RWPE2 (cell line): Measurements from ENCODE around the gene SCN7A.

ENCODE experiments used
- ATAC-seq: fragments of 200-7000 bp; cut with Tn5 transposase; 3 replicates; pipeline ENCODE4 v1.9.1; 2021; ENCODE audit warnings: low read depth
- DNase-seq: peaks from one replicate; pipeline ENCODE4 v3.0.0-alpha.2; 2020; ENCODE audit warnings: low spot score
- H3K27ac ChIP-seq: fragments of 450-650 bp; 2 replicates; pipeline ENCODE4 v1.5.1; 2017; ENCODE audit warnings: mild to moderate bottlenecking; ENCODE audit not compliant: poor library complexity, severe bottlenecking
- H3K27me3 ChIP-seq: fragments of 250-450 bp; sonication (Bioruptor Pico); 2 replicates; pipeline ENCODE4 v1.5.1; 2021; ENCODE audit warnings: mild to moderate bottlenecking, moderate library complexity; ENCODE audit not compliant: insufficient read depth, poor library complexity, severe bottlenecking
- H3K36me3 ChIP-seq: fragments of 250-450 bp; sonication (Bioruptor Pico); 2 replicates; pipeline ENCODE4 v1.5.1; 2020; ENCODE audit warnings: low read depth, mild to moderate bottlenecking, moderate library complexity
- H3K4me1 ChIP-seq: fragments of 250-450 bp; sonication (Bioruptor Pico); 2 replicates; pipeline ENCODE4 v1.5.1; 2021; ENCODE audit warnings: mild to moderate bottlenecking, moderate library complexity; ENCODE audit not compliant: insufficient read depth, poor library complexity, severe bottlenecking
- H3K4me3 ChIP-seq: fragments of 250-450 bp; sonication (Bioruptor Pico); 2 replicates; pipeline ENCODE4 v1.5.1; 2021; ENCODE audit warnings: mild to moderate bottlenecking, moderate library complexity; ENCODE audit not compliant: severe bottlenecking
- H3K9me3 ChIP-seq: fragments of 250-450 bp; sonication (Bioruptor Pico); 2 replicates; pipeline ENCODE4 v1.5.1; 2021; ENCODE audit warnings: mild to moderate bottlenecking, moderate library complexity; ENCODE audit not compliant: severe bottlenecking
- TF ChIP-seq, protein P1 (sequence below): fragments of 450-650 bp; IDR thresholded peaks from one replicate; pipeline ENCODE4 v1.5.1; 2017; ENCODE audit warnings: mild to moderate bottlenecking, moderate library complexity; ENCODE audit not compliant: poor library complexity, severe bottlenecking

SCN7A gene

DNA sequence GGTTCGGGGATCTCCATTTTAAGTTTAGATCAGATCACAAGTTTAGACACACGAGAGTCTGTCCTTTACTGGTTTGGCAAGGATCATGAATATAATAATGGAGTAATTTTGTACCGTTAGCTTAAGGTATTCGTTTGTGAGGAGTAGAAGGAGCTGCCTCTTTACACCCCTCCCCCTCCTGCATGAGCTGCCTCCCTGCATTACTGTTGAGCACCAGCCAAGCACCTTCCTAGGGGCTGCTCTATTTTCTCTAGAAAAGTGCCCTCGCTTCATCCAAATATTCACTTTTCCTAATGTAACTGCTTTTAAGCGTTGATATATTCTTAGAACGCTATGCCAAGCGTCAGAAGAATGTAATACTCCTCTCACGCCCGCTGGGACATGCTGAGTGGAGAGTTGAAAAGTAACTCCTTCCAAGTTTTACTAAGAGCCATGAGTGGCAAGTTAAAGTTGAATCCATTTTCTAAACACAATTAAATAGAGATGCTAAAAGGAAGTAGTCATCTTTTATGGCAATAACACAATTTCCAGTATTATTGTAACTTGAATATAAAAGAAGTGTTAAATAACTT is 25.4 kb upstream of the SCN7A start:
- ATAC-seq (no peak), DNase-seq (no peak)
- no peak overlapping the region for H3K27ac ChIP-seq
- no peak overlapping the region for H3K4me3 ChIP-seq
- H3K9me3 ChIP-seq, result no peaks in the 10 kb centered on the region
- no peaks in the 10 kb centered on the region for H3K36me3 ChIP-seq
- peaks cover 11% of the 10 kb centered on the region for H3K27me3 ChIP-seq
- TF ChIP-seq, protein P1, sequence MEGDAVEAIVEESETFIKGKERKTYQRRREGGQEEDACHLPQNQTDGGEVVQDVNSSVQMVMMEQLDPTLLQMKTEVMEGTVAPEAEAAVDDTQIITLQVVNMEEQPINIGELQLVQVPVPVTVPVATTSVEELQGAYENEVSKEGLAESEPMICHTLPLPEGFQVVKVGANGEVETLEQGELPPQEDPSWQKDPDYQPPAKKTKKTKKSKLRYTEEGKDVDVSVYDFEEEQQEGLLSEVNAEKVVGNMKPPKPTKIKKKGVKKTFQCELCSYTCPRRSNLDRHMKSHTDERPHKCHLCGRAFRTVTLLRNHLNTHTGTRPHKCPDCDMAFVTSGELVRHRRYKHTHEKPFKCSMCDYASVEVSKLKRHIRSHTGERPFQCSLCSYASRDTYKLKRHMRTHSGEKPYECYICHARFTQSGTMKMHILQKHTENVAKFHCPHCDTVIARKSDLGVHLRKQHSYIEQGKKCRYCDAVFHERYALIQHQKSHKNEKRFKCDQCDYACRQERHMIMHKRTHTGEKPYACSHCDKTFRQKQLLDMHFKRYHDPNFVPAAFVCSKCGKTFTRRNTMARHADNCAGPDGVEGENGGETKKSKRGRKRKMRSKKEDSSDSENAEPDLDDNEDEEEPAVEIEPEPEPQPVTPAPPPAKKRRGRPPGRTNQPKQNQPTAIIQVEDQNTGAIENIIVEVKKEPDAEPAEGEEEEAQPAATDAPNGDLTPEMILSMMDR, result no peak
- peaks cover 2% of the 10 kb centered on the region for H3K4me1 ChIP-seq

DNA sequence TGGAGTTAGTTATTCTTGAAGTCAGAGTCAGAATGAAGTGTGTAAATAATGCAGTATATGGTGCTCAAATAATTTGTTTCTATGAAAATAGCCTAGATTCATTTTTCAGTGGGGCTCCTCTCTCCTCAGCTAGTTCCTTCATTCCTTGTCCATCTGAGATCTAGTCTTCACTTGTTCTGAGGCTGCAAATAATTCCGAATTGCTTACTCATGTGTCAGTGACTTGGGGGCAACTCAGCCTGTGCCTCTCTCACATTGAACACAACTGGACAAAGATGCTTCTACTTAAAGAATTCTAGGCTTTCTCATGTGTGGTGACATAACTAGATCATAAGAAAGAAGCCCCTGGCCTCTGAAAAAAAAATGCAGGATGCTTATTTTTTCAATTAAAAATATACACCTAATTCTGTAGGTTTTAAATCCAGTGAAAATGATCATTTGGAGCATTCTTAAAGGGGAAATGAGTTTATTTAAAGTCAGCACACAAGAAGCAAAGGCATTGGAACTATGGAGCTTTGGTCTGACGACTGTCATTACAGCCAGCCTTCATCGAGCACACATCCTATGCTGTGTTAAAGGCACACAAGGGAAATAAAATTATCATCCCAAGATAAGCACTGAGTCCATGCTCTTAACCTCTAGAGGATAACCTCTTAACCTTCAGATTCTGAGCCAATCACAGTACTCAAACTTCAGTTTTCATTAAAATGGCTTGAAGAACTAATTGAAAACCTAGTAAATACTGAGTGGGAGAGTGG is 24.8 kb upstream of the SCN7A start:
- no peak overlapping the region for H3K4me3 ChIP-seq
- peaks cover 8% of the 10 kb centered on the region for H3K27me3 ChIP-seq
- H3K9me3 ChIP-seq, result no peaks in the 10 kb centered on the region
- DNase-seq (no peak), ATAC-seq (peak; percentile 61; the same call in 1 of the 3 replicates)
- H3K4me1 ChIP-seq, result peaks cover 2% of the 10 kb centered on the region
- H3K36me3 ChIP-seq, result no peaks in the 10 kb centered on the region
- TF ChIP-seq, protein P1, result no peak
- H3K27ac ChIP-seq, result no peak overlapping the region

DNA sequence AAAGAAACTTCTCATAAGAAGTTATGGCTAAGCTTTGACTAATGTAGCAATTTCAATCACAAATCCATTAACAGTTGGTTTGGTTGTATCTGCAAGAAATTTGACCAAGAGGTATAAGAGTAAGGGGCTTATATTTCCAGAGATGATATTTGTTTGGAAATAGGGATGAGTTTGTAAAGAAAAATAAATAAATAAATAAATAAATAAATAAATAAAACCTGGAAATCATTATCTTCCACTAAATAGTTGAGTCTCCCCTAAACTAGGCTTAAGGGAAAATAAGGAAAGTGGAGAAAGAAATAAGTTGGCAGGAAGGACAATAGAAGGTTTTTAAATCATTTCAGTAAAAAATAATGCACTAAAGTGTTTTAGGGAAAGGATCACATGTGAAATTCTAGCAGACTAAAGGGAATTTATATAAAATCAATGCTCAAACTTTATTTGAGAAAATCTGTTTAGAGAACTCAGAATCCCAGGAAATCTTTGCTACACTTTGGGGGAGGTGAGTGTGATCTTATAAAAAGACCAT is 23.5 kb upstream of the SCN7A start:
- TF ChIP-seq, protein P1, result no peak
- Histone ChIP-seq H3K9me3 (no peaks in the 10 kb centered on the region), H3K27ac (no peak overlapping the region)

DNA sequence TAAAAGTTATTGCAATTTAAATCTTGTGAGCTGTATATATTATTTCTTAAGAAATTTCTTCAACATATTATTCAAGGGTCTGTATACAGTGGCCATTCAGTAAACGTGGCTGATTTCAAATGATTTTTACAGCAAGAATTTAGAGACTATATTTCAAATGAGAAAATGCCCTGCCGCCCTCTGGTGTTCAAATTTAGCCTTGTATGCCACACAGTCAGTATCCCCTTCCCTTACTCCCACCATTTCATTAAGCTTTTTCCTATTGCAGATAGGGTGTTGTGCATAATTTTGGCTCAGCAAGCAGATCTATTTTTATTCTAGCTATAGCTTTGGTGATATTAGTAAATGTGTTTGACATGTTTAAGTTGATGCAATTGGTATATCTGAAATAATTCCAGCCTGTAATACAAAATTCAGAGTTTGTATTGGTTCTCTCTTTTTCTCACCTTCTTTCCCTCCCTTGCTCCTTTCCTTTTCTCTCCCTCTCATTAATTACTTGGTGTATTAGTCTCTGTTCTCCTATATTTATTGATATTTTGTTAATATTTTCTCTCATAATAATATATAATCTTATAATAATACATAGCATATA is 22.8 kb upstream of the SCN7A start:
- Histone ChIP-seq H3K36me3 (no peaks in the 10 kb centered on the region), H3K27ac (no peak overlapping the region), H3K9me3 (no peaks in the 10 kb centered on the region), H3K4me1 (peaks cover 2% of the 10 kb centered on the region), H3K27me3 (no peaks in the 10 kb centered on the region), H3K4me3 (no peak overlapping the region)
- ATAC-seq (peak; percentile 42; the same call in 1 of the 3 replicates), DNase-seq (no peak)
- TF ChIP-seq, protein P1, result peak; percentile 69

More for the DNA sequence above, 23.5 kb upstream of the SCN7A start:
- no peak for ATAC-seq
- Histone ChIP-seq H3K36me3 (no peaks in the 10 kb centered on the region), H3K4me3 (no peak overlapping the region), H3K27me3 (peaks cover under 1% of the 10 kb centered on the region), H3K4me1 (peaks cover 2% of the 10 kb centered on the region)
- no peak for DNase-seq
